H9 (cell line): ENCODE measurements around the gene CLMN. TPM values are rescaled to one million over a fixed set of nuclear protein-coding genes. Genes with fewer than 3 reads are reported as not detected.

Experiments used
- DNase-seq: peaks from one replicate; pipeline ENCODE4 v3.0.0-alpha.2; 2017
- H2AFZ ChIP-seq: one replicate; pipeline ENCODE4 v1.6.1; 2013; ENCODE audit warnings: mild to moderate bottlenecking, low read length, control low read depth, moderate library complexity
- H2AK5ac ChIP-seq: 2 replicates; pipeline ENCODE4 v1.6.1; 2013; ENCODE audit warnings: low read length, control low read depth, mixed read lengths; ENCODE audit not compliant: insufficient read length
- H2BK120ac ChIP-seq: one replicate; pipeline ENCODE4 v1.6.1; 2013; ENCODE audit warnings: low read depth, mild to moderate bottlenecking, low read length, control low read depth, inconsistent platforms; ENCODE audit not compliant: poor library complexity, severe bottlenecking
- H2BK12ac ChIP-seq: 2 replicates; pipeline ENCODE4 v1.6.1; 2013; ENCODE audit warnings: low read length, control low read depth, mixed read lengths, low read depth; ENCODE audit not compliant: insufficient read length
- H2BK15ac ChIP-seq: 2 replicates; pipeline ENCODE4 v1.6.1; 2013; ENCODE audit warnings: low read depth, low read length, control low read depth
- H2BK20ac ChIP-seq: one replicate; pipeline ENCODE4 v1.6.1; 2013; ENCODE audit warnings: low read depth, mild to moderate bottlenecking, low read length, control low read depth, inconsistent platforms; ENCODE audit not compliant: poor library complexity, severe bottlenecking
- H2BK5ac ChIP-seq: 2 replicates; pipeline ENCODE4 v1.6.1; 2013; ENCODE audit warnings: low read length, control low read depth, mixed read lengths; ENCODE audit not compliant: insufficient read length
- H3K14ac ChIP-seq: 2 replicates; pipeline ENCODE4 v1.6.1; 2013; ENCODE audit warnings: low read length, control low read depth; ENCODE audit not compliant: insufficient read depth
- H3K18ac ChIP-seq: 2 replicates; pipeline ENCODE4 v1.6.1; 2013; ENCODE audit warnings: low read depth, mild to moderate bottlenecking, mixed read lengths, low read length, control low read depth; ENCODE audit not compliant: insufficient read length
- H3K23ac ChIP-seq: 2 replicates; pipeline ENCODE4 v1.6.1; 2013; ENCODE audit warnings: low read length, control low read depth, mixed read lengths, low read depth; ENCODE audit not compliant: insufficient read length
- H3K23me2 ChIP-seq: 2 replicates; pipeline ENCODE4 v1.6.1; 2013; ENCODE audit warnings: low read depth, mild to moderate bottlenecking, mixed read lengths, low read length, control low read depth; ENCODE audit not compliant: insufficient read length, poor library complexity, severe bottlenecking
- H3K27ac ChIP-seq: 2 replicates; pipeline ENCODE4 v1.5.1; 2013; ENCODE audit warnings: low read length, control low read depth, mixed read lengths, low read depth; ENCODE audit not compliant: insufficient read length
- H3K27me3 ChIP-seq: 2 replicates; pipeline ENCODE4 v1.6.1; 2013; ENCODE audit warnings: low read length, control low read depth, inconsistent platforms; ENCODE audit not compliant: insufficient read depth
- H3K4ac ChIP-seq: 2 replicates; pipeline ENCODE4 v1.6.1; 2013; ENCODE audit warnings: low read depth, mild to moderate bottlenecking, control low read depth, inconsistent platforms, low read length, moderate library complexity
- H3K4me1 ChIP-seq: 2 replicates; pipeline ENCODE4 v1.6.1; 2013; ENCODE audit warnings: low read length, control low read depth, inconsistent platforms; ENCODE audit not compliant: insufficient read depth
- H3K4me2 ChIP-seq: 2 replicates; pipeline ENCODE4 v1.6.1; 2013; ENCODE audit warnings: low read length, control low read depth, mixed read lengths; ENCODE audit not compliant: insufficient read length, insufficient read depth
- H3K56ac ChIP-seq: 2 replicates; pipeline ENCODE4 v1.6.1; 2013; ENCODE audit warnings: low read depth, mild to moderate bottlenecking, mixed read lengths, low read length, control low read depth; ENCODE audit not compliant: insufficient read length
- H3K79me1 ChIP-seq: 2 replicates; pipeline ENCODE4 v1.6.1; 2013; ENCODE audit warnings: low read depth, mild to moderate bottlenecking, moderate library complexity, low read length, control low read depth, inconsistent platforms; ENCODE audit not compliant: insufficient read depth, poor library complexity, severe bottlenecking
- H3K79me2 ChIP-seq: 2 replicates; pipeline ENCODE4 v1.6.1; 2013; ENCODE audit warnings: low read length, control low read depth, inconsistent platforms; ENCODE audit not compliant: insufficient read depth
- H3K9ac ChIP-seq: 2 replicates; pipeline ENCODE4 v1.6.1; 2013; ENCODE audit warnings: low read length, control low read depth, mixed read lengths; ENCODE audit not compliant: insufficient read length; ENCODE audit errors: extremely low read depth
- H3K9me3 ChIP-seq: one replicate; pipeline ENCODE4 v1.6.1; 2013; ENCODE audit warnings: low read depth, low read length, inconsistent platforms; ENCODE audit not compliant: control insufficient read depth
- H3T11ph ChIP-seq: one replicate; pipeline ENCODE4 v1.6.1; 2013; ENCODE audit warnings: mild to moderate bottlenecking, low read length, control low read depth, inconsistent platforms
- H4K20me1 ChIP-seq: one replicate; pipeline ENCODE4 v1.6.1; 2013; ENCODE audit not compliant: control insufficient read depth, insufficient read length, insufficient read depth
- H4K5ac ChIP-seq: 2 replicates; pipeline ENCODE4 v1.6.1; 2013; ENCODE audit warnings: low read depth, mild to moderate bottlenecking, mixed read lengths, low read length, control low read depth; ENCODE audit not compliant: insufficient read length
- H4K8ac ChIP-seq: replicated peaks from 2 replicates; pipeline ENCODE4 v1.6.1; 2013; ENCODE audit warnings: low read length, control low read depth, mixed read lengths, low read depth; ENCODE audit not compliant: insufficient read length
- H4K91ac ChIP-seq: 2 replicates; pipeline ENCODE4 v1.6.1; 2013; ENCODE audit warnings: low read depth, mild to moderate bottlenecking, moderate library complexity, mixed read lengths, low read length, control low read depth; ENCODE audit not compliant: insufficient read length
- H3K27ac Mint-ChIP-seq, 3 experiments: 2 replicates in 2 of 3; 3 replicates in 1 of 3; pipeline ENCODE4 v1.8.0; 2020 to 2021; ENCODE audit warnings: mixed read lengths in 3 of 3, mild to moderate bottlenecking in 1 of 3, moderate library complexity in 1 of 3
- H3K27me3 Mint-ChIP-seq: 2 replicates; pipeline ENCODE4 v1.8.0; 2021; ENCODE audit warnings: low read depth, mild to moderate bottlenecking, moderate library complexity, mixed read lengths
- H3K36me3 Mint-ChIP-seq, 3 experiments: 2 replicates in 2 of 3; 3 replicates in 1 of 3; pipeline ENCODE4 v1.8.0; 2020 to 2021; ENCODE audit warnings: low read depth in 3 of 3, mixed read lengths in 3 of 3; ENCODE audit not compliant: insufficient read depth in 1 of 3
- H3K4me1 Mint-ChIP-seq, 2 experiments: 2 replicates each; pipeline ENCODE4 v1.8.0; 2020; ENCODE audit warnings: mixed read lengths in 2 of 2
- H3K4me3 Mint-ChIP-seq, 2 experiments: 2 replicates in 1 of 2; 3 replicates in 1 of 2; pipeline ENCODE4 v1.8.0; 2020 to 2021; ENCODE audit warnings: mild to moderate bottlenecking in 2 of 2, mixed read lengths in 2 of 2, moderate library complexity in 1 of 2
- H3K9me3 Mint-ChIP-seq, 2 experiments: 2 replicates in 1 of 2; 3 replicates in 1 of 2; pipeline ENCODE4 v1.8.0; 2020; ENCODE audit warnings: mild to moderate bottlenecking in 2 of 2, mixed read lengths in 2 of 2, moderate library complexity in 1 of 2
- WGBS: extraction: QIAGEN DNeasy Blood & Tissue Kit; methylation state at CpG from one replicate; pipeline ENCODE4 v1.1.7; 2013; ENCODE audit warnings: missing lambda C conversion rate, low lambda C conversion rate, mixed read lengths; ENCODE audit not compliant: insufficient read length; ENCODE audit errors: extremely low coverage; 5-methylcytosine and 5-hydroxymethylcytosine counted together
- total RNA-seq: library from RNA; stranded (reverse); gene quantifications from 2 replicates; pipeline ENCODE4 v1.2.1, GENCODE V29; 2021
- TF ChIP-seq, protein P1 (sequence below): fragments of 200-600 bp; sonication (generic); conservative IDR thresholded peaks from 3 replicates; pipeline ENCODE4 v1.8.0; 2021; ENCODE audit warnings: antibody characterized with exemption, mild to moderate bottlenecking

CLMN gene
- total RNA-seq, 1 experiment from 2014 or later = 7.6 TPM

DNA sequence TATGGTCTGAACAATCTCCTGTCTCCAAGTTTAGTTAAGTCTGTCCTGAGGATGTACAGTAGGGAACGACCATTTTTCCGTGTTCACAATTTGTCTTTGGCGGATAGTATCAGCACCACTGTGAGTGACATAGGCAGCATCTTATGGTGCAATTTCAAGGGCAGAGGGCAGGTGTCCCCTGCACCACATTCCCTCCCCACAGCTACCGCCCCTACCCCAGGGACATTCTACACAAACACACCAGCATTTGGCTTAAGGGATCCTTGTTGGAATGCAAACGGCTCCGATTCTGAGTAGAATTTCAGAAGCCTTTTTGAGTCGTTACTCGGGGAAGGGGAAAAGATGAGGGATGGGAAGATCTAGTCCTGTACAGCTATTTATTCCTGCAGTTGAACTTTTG lies 137.3 kb downstream of the CLMN start:
- Histone ChIP-seq H3K14ac (no peak overlapping the region; the same call in 1 of the 2 replicates), H2BK20ac (no peak overlapping the region), H3K27ac (no peak overlapping the region), H3K18ac (no peak overlapping the region), H4K20me1 (no peaks in the 10 kb centered on the region), H3K4ac (no peak overlapping the region), H4K91ac (no peak overlapping the region), H3K56ac (no peak overlapping the region), H2AFZ (no peak overlapping the region), H3K79me1 (no peaks in the 10 kb centered on the region), H3K23me2 (no peaks in the 10 kb centered on the region), H3K9ac (no peak overlapping the region), H2BK15ac (no peak overlapping the region), H2AK5ac (no peak overlapping the region), H3T11ph (no peak overlapping the region), H3K4me1 (no peaks in the 10 kb centered on the region; the same call in 1 of the 2 replicates), H3K79me2 (no peaks in the 10 kb centered on the region), H4K5ac (no peak overlapping the region), H4K8ac (no peak overlapping the region), H3K23ac (no peak overlapping the region), H2BK5ac (no peak overlapping the region), H2BK120ac (no peak overlapping the region), H3K27me3 (no peaks in the 10 kb centered on the region), H2BK12ac (no peak overlapping the region), H3K9me3 (no peaks in the 10 kb centered on the region), H3K4me2 (no peak overlapping the region)
- Mint-ChIP-seq H3K27ac (0 out of 7 replicates have a peak overlapping the region, but pooled peaks of 1 of the 3 experiments have one; percentile 5), H3K36me3 (peaks cover 0 to 5% (median 0%) of the 10 kb centered on the region in 3 experiments; a peak in 3 of 7 replicates), H3K27me3 (peaks cover 4% of the 10 kb centered on the region; the same call in 1 of the 2 replicates), H3K4me3 (no peak overlapping the region; a peak in 1 of 5 replicates), H3K9me3 (peaks cover 0 to 4% of the 10 kb centered on the region in 2 experiments; a peak in 2 of 5 replicates), H3K4me1 (peaks cover 16 to 17% of the 10 kb centered on the region in 2 experiments)
- TF ChIP-seq, protein P1, sequence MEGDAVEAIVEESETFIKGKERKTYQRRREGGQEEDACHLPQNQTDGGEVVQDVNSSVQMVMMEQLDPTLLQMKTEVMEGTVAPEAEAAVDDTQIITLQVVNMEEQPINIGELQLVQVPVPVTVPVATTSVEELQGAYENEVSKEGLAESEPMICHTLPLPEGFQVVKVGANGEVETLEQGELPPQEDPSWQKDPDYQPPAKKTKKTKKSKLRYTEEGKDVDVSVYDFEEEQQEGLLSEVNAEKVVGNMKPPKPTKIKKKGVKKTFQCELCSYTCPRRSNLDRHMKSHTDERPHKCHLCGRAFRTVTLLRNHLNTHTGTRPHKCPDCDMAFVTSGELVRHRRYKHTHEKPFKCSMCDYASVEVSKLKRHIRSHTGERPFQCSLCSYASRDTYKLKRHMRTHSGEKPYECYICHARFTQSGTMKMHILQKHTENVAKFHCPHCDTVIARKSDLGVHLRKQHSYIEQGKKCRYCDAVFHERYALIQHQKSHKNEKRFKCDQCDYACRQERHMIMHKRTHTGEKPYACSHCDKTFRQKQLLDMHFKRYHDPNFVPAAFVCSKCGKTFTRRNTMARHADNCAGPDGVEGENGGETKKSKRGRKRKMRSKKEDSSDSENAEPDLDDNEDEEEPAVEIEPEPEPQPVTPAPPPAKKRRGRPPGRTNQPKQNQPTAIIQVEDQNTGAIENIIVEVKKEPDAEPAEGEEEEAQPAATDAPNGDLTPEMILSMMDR = peak; percentile 32; the same call in 2 of the 3 replicates
- no CpG with 5 or more reads among the region's 8 CpGs for WGBS
- DNase-seq = no peak
